Endothelial cell (in vitro differentiated cells): ENCODE data around the gene TBC1D5. TPM values are rescaled to one million over a fixed set of nuclear protein-coding genes. Genes with fewer than 3 reads are reported as not detected.

Experiments used
- DNase-seq: peaks from one replicate; pipeline ENCODE4 v3.0.0; 2021; ENCODE audit warnings: low spot score
- H3K27ac Mint-ChIP-seq: one replicate; pipeline ENCODE4 v1.8.0; 2021; ENCODE audit warnings: mixed read lengths, inconsistent platforms; ENCODE audit not compliant: unreplicated experiment
- H3K27me3 Mint-ChIP-seq: one replicate; pipeline ENCODE4 v1.8.0; 2021; ENCODE audit warnings: mild to moderate bottlenecking, moderate library complexity, mixed read lengths, inconsistent platforms; ENCODE audit not compliant: unreplicated experiment
- H3K36me3 Mint-ChIP-seq: one replicate; pipeline ENCODE4 v1.8.0; 2021; ENCODE audit warnings: mild to moderate bottlenecking, low read depth, mixed read lengths, inconsistent platforms; ENCODE audit not compliant: unreplicated experiment
- H3K4me1 Mint-ChIP-seq: one replicate; pipeline ENCODE4 v1.8.0; 2021; ENCODE audit warnings: mild to moderate bottlenecking, mixed read lengths, inconsistent platforms; ENCODE audit not compliant: unreplicated experiment
- H3K4me3 Mint-ChIP-seq: one replicate; pipeline ENCODE4 v1.8.0; 2021; ENCODE audit warnings: mild to moderate bottlenecking, mixed read lengths, inconsistent platforms; ENCODE audit not compliant: unreplicated experiment
- H3K9me3 Mint-ChIP-seq: one replicate; pipeline ENCODE4 v1.8.0; 2021; ENCODE audit warnings: mixed read lengths, inconsistent platforms; ENCODE audit not compliant: unreplicated experiment
- total RNA-seq: library from RNA; stranded (reverse); fragmentation: NEBNext Ultra II Directional; extraction: Animal tissue kit (Norgen Biotek cat#: 25700); gene quantifications from one replicate; pipeline ENCODE4 v1.2.1, GENCODE V29; 2021; ENCODE audit not compliant: unreplicated experiment
- TF ChIP-seq, protein P1 (sequence below): fragments of 200-600 bp; sonication (generic); IDR thresholded peaks from one replicate; pipeline ENCODE4 v1.5.0; 2021; ENCODE audit warnings: antibody characterized with exemption; ENCODE audit not compliant: unreplicated experiment

Gene TBC1D5
- total RNA-seq, 1 donor from 2014 or later, result 48.2 TPM

DNA sequence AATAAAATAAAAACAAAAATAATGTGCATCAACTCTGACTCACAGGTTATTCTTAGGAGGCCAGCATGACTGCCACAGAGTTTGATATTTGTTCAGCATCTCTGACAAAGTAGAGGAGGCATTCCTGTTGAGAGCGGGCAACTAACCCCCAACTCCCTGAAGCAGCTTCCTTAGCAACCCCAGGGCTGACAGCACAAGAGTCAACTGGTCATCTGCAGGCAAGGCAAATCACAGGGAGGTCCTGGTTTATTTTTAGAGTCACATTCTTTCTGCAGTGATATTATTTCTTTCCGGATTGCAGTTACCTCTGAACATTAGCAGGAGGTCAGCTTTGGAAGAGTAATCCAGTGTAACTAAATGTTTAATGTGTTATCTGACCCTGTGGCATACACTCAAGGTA is 584.7 kb downstream of the TBC1D5 start:
- Mint-ChIP-seq H3K4me3 (no peak overlapping the region), H3K27me3 (peaks cover 13% of the 10 kb centered on the region), H3K4me1 (no peaks in the 10 kb centered on the region), H3K36me3 (peaks cover 23% of the 10 kb centered on the region), H3K9me3 (no peaks in the 10 kb centered on the region), H3K27ac (no peak overlapping the region)
- TF ChIP-seq, protein P1, sequence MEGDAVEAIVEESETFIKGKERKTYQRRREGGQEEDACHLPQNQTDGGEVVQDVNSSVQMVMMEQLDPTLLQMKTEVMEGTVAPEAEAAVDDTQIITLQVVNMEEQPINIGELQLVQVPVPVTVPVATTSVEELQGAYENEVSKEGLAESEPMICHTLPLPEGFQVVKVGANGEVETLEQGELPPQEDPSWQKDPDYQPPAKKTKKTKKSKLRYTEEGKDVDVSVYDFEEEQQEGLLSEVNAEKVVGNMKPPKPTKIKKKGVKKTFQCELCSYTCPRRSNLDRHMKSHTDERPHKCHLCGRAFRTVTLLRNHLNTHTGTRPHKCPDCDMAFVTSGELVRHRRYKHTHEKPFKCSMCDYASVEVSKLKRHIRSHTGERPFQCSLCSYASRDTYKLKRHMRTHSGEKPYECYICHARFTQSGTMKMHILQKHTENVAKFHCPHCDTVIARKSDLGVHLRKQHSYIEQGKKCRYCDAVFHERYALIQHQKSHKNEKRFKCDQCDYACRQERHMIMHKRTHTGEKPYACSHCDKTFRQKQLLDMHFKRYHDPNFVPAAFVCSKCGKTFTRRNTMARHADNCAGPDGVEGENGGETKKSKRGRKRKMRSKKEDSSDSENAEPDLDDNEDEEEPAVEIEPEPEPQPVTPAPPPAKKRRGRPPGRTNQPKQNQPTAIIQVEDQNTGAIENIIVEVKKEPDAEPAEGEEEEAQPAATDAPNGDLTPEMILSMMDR, result no peak
- DNase-seq, result no peak

DNA sequence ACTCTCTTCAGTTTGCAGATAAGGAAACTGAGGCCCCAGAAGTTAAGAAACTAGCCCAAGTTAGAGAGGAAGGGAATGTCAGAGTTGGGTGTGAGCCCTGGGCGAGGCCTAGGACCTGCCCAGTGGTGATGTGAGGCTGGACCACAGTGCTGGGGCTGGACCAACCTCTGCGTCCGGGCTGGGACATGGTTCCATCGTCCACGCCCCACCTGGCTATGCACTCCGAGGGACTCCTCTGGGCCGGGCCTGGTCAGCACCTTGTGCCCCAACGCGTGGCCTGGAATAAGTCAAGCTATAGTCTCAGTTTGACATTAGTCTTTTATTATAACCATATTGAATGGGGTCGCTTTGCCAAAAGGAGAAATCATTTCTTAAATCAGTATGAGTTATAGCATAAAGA is 585.6 kb downstream of the TBC1D5 start:
- Mint-ChIP-seq H3K9me3 (no peaks in the 10 kb centered on the region), H3K4me1 (no peaks in the 10 kb centered on the region), H3K36me3 (peaks cover 29% of the 10 kb centered on the region), H3K27ac (no peak overlapping the region), H3K4me3 (no peak overlapping the region), H3K27me3 (peaks cover 15% of the 10 kb centered on the region)
- TF ChIP-seq, protein P1, result no peak
- no peak for DNase-seq

DNA sequence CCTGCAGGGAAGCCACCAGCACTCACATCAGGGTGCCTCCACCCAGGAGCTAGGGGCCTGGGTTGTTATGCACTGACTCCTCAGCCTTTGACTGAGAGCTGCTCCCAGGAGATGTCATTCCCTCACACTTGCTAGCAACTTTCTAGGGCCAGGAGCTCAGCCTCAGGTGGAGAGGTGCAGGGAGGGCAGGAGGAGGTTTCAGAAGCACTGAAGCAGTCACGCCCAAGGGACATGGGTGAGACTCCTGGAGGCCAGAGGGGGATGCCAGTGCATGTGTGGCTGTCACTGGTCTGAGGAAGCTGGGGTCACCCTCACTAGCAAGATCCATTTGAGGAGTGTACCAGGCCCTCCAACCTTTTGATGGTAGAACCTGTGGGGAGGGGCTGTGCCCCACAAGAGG is 586.5 kb downstream of the TBC1D5 start:
- H3K4me3 Mint-ChIP-seq, result no peak overlapping the region
- DNase-seq, result no peak
- H3K27ac Mint-ChIP-seq, result no peak overlapping the region
- peaks cover 29% of the 10 kb centered on the region for H3K36me3 Mint-ChIP-seq
- TF ChIP-seq, protein P1, result no peak
- peaks cover 15% of the 10 kb centered on the region for H3K27me3 Mint-ChIP-seq
- H3K4me1 Mint-ChIP-seq, result no peaks in the 10 kb centered on the region
- H3K9me3 Mint-ChIP-seq, result no peaks in the 10 kb centered on the region

DNA sequence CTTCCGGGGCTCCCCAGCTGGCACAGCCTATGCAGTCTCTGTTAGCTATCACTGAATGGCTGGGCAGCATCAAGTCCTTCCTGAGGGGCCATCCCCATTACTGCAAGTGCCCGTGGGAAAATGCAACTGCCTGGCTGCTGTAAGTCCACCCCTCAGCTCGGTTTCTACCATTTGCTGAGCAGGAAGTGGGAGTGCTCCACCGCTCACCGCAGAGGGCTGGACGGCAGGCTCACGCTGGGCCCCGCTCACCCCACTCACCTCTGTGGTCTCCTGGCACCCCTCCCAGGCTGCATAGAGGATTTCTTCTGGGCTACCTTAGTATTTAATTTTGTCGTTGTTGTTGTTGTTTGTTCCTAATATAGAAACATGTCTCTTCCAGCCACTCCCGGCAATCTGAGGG is 587.5 kb downstream of the TBC1D5 start:
- H3K27me3 Mint-ChIP-seq, result peaks cover 15% of the 10 kb centered on the region
- H3K27ac Mint-ChIP-seq, result no peak overlapping the region
- no peak for DNase-seq
- no peak overlapping the region for H3K4me3 Mint-ChIP-seq
- no peaks in the 10 kb centered on the region for H3K4me1 Mint-ChIP-seq
- TF ChIP-seq, protein P1, result no peak
- no peaks in the 10 kb centered on the region for H3K9me3 Mint-ChIP-seq
- H3K36me3 Mint-ChIP-seq, result peaks cover 22% of the 10 kb centered on the region

DNA sequence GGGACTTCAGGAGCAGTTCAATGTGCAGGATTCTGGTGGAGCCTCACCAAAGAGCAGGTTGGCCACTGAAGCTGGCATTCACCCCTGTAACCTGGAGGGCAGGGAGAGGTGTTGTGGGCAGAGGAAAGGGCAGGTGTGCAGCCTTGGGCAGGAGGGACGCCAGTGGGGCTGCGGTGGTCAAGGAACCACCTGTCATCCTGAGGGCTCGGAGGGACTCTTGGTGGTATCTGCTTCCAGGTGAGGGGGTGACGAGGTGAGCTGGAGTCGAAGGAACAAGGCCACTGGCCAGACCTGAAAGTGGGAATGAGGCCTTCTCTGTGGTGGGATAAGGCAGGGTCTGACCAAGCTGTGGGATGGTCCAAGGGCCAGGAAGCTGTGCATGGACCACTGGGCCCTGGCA is 588.2 kb downstream of the TBC1D5 start:
- TF ChIP-seq, protein P1, result no peak
- Mint-ChIP-seq H3K27ac (peak overlapping the region; percentile 13), H3K27me3 (peaks cover 15% of the 10 kb centered on the region), H3K9me3 (no peaks in the 10 kb centered on the region), H3K36me3 (peaks cover 22% of the 10 kb centered on the region), H3K4me3 (no peak overlapping the region), H3K4me1 (no peaks in the 10 kb centered on the region)
- DNase-seq, result no peak
